ENCODE data around the gene CFAP74. TPM values are rescaled to one million over a fixed set of nuclear protein-coding genes. Genes with fewer than 3 reads are reported as not detected.
A peak's percentile ranks its signal among the peaks of the same experiment; 100 is the strongest.

The CFAP74 gene
- polyA plus RNA-seq, 1 donor (not counting 4 experiments of a cell fraction or from before 2014, with no cell fraction given) = not detected

GRCh38 chr1:2044510-2045319, 41.1 kb upstream of the CFAP74 start:
- no peaks in the 10 kb centered on the region for H3K79me2 ChIP-seq (ENCODE audit: control insufficient read depth, insufficient read depth, low read length)
- H3K27me3 ChIP-seq (ENCODE audit: control insufficient read depth, extremely low read depth, insufficient read depth, low read length) = no peaks in the 10 kb centered on the region
- H3K4me1 ChIP-seq (ENCODE audit: control insufficient read depth, extremely low read depth, insufficient read depth, low read length) = peaks cover 6% of the 10 kb centered on the region
- no peaks in the 10 kb centered on the region for H3K9me1 ChIP-seq (ENCODE audit: control insufficient read depth, extremely low read depth, insufficient read depth, low read length)
- peak overlapping the region in 2 of 3 experiments; percentile 6 to 33 for H3K4me3 ChIP-seq (ENCODE audit: control insufficient read depth in 2 of 3, extremely low read depth in 1 of 3, insufficient read depth in 2 of 3, low read depth in 1 of 3, low read length in 3 of 3)
- dilution Hi-C loops (cut with MboI; ENCODE audit: extremely low pct_ligation_motif_present, low sequenced_read_pairs) = no loop called here
- DNase-seq (ENCODE audit: low read depth, low spot score) = no peak
- no peak overlapping the region for H3K27ac ChIP-seq (ENCODE audit: control insufficient read depth, insufficient read depth, low read length)
- peak overlapping the region; percentile 59 for H3K4me2 ChIP-seq (ENCODE audit: control insufficient read depth, extremely low read depth, insufficient read depth, low read depth, low read length)
- H2AFZ ChIP-seq (ENCODE audit: control insufficient read depth, low read length) = peak overlapping the region; percentile 96
- FAIRE-seq = no peak
- no peaks in the 10 kb centered on the region for H3K9me3 ChIP-seq (ENCODE audit: control insufficient read depth, low read depth, low read length)
- TF ChIP-seq, protein P1, sequence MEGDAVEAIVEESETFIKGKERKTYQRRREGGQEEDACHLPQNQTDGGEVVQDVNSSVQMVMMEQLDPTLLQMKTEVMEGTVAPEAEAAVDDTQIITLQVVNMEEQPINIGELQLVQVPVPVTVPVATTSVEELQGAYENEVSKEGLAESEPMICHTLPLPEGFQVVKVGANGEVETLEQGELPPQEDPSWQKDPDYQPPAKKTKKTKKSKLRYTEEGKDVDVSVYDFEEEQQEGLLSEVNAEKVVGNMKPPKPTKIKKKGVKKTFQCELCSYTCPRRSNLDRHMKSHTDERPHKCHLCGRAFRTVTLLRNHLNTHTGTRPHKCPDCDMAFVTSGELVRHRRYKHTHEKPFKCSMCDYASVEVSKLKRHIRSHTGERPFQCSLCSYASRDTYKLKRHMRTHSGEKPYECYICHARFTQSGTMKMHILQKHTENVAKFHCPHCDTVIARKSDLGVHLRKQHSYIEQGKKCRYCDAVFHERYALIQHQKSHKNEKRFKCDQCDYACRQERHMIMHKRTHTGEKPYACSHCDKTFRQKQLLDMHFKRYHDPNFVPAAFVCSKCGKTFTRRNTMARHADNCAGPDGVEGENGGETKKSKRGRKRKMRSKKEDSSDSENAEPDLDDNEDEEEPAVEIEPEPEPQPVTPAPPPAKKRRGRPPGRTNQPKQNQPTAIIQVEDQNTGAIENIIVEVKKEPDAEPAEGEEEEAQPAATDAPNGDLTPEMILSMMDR (optimal IDR thresholded peaks at IDR 0.05 in 1 of 3, IDR thresholded peaks at IDR 0.05 in 1 of 3, conservative IDR thresholded peaks at IDR 0.05 in 1 of 3; ENCODE audit: extremely low read depth in 1 of 3, insufficient read depth in 2 of 3, low read length in 3 of 3) = peak in 2 of 3 experiments; percentile 76 to 88
- no peak for TF ChIP-seq EZH2 (IDR thresholded peaks at IDR 0.05; ENCODE audit: low read length)
- H3K36me3 ChIP-seq (ENCODE audit: control insufficient read depth in 2 of 2, extremely low read depth in 1 of 2, insufficient read depth in 2 of 2, low read length in 2 of 2) = no peaks in the 10 kb centered on the region
- H3K9ac ChIP-seq (ENCODE audit: control insufficient read depth, extremely low read depth, insufficient read depth, low read length) = peak overlapping the region; percentile 60
- H4K20me1 ChIP-seq (ENCODE audit: control insufficient read depth, extremely low read depth, insufficient read depth, low read length) = no peaks in the 10 kb centered on the region

DNA sequence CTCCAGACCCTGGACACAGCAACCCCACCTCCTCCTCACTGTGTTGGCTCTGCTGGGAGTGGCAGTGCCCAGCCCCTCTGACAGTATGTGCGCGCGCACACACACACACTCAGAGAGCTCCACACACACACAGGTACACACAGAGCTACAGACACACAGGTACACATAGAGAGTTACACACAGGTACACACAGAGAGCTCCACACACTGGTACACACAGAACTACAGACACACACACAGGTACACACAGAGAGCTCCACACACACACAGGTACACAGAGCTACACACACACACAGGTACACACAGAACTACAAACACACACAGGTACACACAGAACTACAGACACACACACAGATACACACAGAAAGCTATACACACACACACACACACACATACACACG, 40.3 kb upstream of the CFAP74 start:
- no peaks in the 10 kb centered on the region for H3K79me2 ChIP-seq (ENCODE audit: control insufficient read depth, insufficient read depth, low read length)
- no peaks in the 10 kb centered on the region for H4K20me1 ChIP-seq (ENCODE audit: control insufficient read depth, extremely low read depth, insufficient read depth, low read length)
- no peaks in the 10 kb centered on the region for H3K27me3 ChIP-seq (ENCODE audit: control insufficient read depth, extremely low read depth, insufficient read depth, low read length)
- no peaks in the 10 kb centered on the region for H3K36me3 ChIP-seq (ENCODE audit: control insufficient read depth in 2 of 2, extremely low read depth in 1 of 2, insufficient read depth in 2 of 2, low read length in 2 of 2)
- no peak overlapping the region for H2AFZ ChIP-seq (ENCODE audit: control insufficient read depth, low read length)
- TF ChIP-seq EZH2 (IDR thresholded peaks at IDR 0.05; ENCODE audit: low read length) = no peak
- TF ChIP-seq, protein P1 (optimal IDR thresholded peaks at IDR 0.05 in 1 of 3, IDR thresholded peaks at IDR 0.05 in 1 of 3, conservative IDR thresholded peaks at IDR 0.05 in 1 of 3; ENCODE audit: extremely low read depth in 1 of 3, insufficient read depth in 2 of 3, low read length in 3 of 3) = no peak
- dilution Hi-C loops (cut with MboI; ENCODE audit: extremely low pct_ligation_motif_present, low sequenced_read_pairs) = no loop called here
- FAIRE-seq (no peak), DNase-seq (ENCODE audit: low read depth, low spot score) (no peak)
- no peaks in the 10 kb centered on the region for H3K9me3 ChIP-seq (ENCODE audit: control insufficient read depth, low read depth, low read length)
- H3K27ac ChIP-seq (ENCODE audit: control insufficient read depth, insufficient read depth, low read length) = no peak overlapping the region
- no peak overlapping the region for H3K4me2 ChIP-seq (ENCODE audit: control insufficient read depth, extremely low read depth, insufficient read depth, low read depth, low read length)
- no peaks in the 10 kb centered on the region for H3K9me1 ChIP-seq (ENCODE audit: control insufficient read depth, extremely low read depth, insufficient read depth, low read length)
- H3K9ac ChIP-seq (ENCODE audit: control insufficient read depth, extremely low read depth, insufficient read depth, low read length) = no peak overlapping the region
- peaks cover 6% of the 10 kb centered on the region for H3K4me1 ChIP-seq (ENCODE audit: control insufficient read depth, extremely low read depth, insufficient read depth, low read length)
- no peak overlapping the region for H3K4me3 ChIP-seq (ENCODE audit: control insufficient read depth in 2 of 3, extremely low read depth in 1 of 3, insufficient read depth in 2 of 3, low read depth in 1 of 3, low read length in 3 of 3)
